ENCODE data around the gene CFDP1. TPM values are rescaled to one million over a fixed set of nuclear protein-coding genes. Genes with fewer than 3 reads are reported as not detected.

CFDP1 gene
- total RNA-seq, 4 donors from 2014 or later: 36.7 to 81.4 (median 48.2) TPM

- peaks cover 7% of the 10 kb centered on the region for H3K27me3 ChIP-seq
- TF ChIP-seq POLR2AphosphoS5 (IDR thresholded peaks at IDR 0.05) (no peak), CTCF (IDR thresholded peaks at IDR 0.05) (no peak), POLR2A (IDR thresholded peaks at IDR 0.05) (no peak), EP300 (IDR thresholded peaks at IDR 0.05) (no peak)
- no peak overlapping the region for H3K27ac ChIP-seq
- H3K9me3 ChIP-seq: no peaks in the 10 kb centered on the region
- H3K4me1 ChIP-seq: peaks cover 85% of the 10 kb centered on the region
- DNase-seq (ENCODE audit: low spot score in 2 of 2): no peak
- H3K4me3 ChIP-seq: no peak overlapping the region
- H3K36me3 ChIP-seq: no peaks in the 10 kb centered on the region
- WGBS: no CpG with 5 or more reads among the region's 5 CpGs
Observed at GRCh38 chr16:75262800-75263127, 170.5 kb downstream of the CFDP1 start.

GRCh38 chr16:75262104-75262799 is 171.1 kb downstream of the CFDP1 start:
- no peak overlapping the region for H3K27ac ChIP-seq

GRCh38 chr16:75261590-75262078 is 171.7 kb downstream of the CFDP1 start:
- peaks cover 7% of the 10 kb centered on the region for H3K27me3 ChIP-seq
- H3K4me3 ChIP-seq: no peak overlapping the region
- DNase-seq (ENCODE audit: low spot score in 2 of 2): no peak
- 75% methylated on average over 2 of the region's 3 CpGs for WGBS
- no peak overlapping the region for H3K27ac ChIP-seq
- no peaks in the 10 kb centered on the region for H3K9me3 ChIP-seq
- no peak for TF ChIP-seq POLR2AphosphoS5 (IDR thresholded peaks at IDR 0.05)
- TF ChIP-seq CTCF (IDR thresholded peaks at IDR 0.05): no peak
- no peak for TF ChIP-seq POLR2A (IDR thresholded peaks at IDR 0.05)
- TF ChIP-seq EP300 (IDR thresholded peaks at IDR 0.05): no peak
- H3K36me3 ChIP-seq: no peaks in the 10 kb centered on the region
- H3K4me1 ChIP-seq: peaks cover 85% of the 10 kb centered on the region

More at GRCh38 chr16:75262104-75262799, 171.1 kb downstream of the CFDP1 start:
- Histone ChIP-seq H3K9me3 (no peaks in the 10 kb centered on the region), H3K36me3 (no peaks in the 10 kb centered on the region), H3K4me3 (no peak overlapping the region), H3K27me3 (peaks cover 7% of the 10 kb centered on the region), H3K4me1 (peaks cover 85% of the 10 kb centered on the region)
- peak in 1 of 2 donors; percentile 68 for DNase-seq (ENCODE audit: low spot score in 2 of 2)
- no peak for TF ChIP-seq CTCF (IDR thresholded peaks at IDR 0.05)
- no peak for TF ChIP-seq POLR2A (IDR thresholded peaks at IDR 0.05)
- no peak for TF ChIP-seq POLR2AphosphoS5 (IDR thresholded peaks at IDR 0.05)
- no peak for TF ChIP-seq EP300 (IDR thresholded peaks at IDR 0.05)
- 86% methylated on average over 8 of the region's 14 CpGs for WGBS

- Histone ChIP-seq H3K27me3 (peaks cover 1% of the 10 kb centered on the region), H3K4me3 (no peak overlapping the region), H3K4me1 (peaks cover 85% of the 10 kb centered on the region), H3K36me3 (no peaks in the 10 kb centered on the region), H3K27ac (no peak overlapping the region), H3K9me3 (no peaks in the 10 kb centered on the region)
- DNase-seq (ENCODE audit: low spot score in 2 of 2): peak in 1 of 2 donors; percentile 55
- TF ChIP-seq EP300 (IDR thresholded peaks at IDR 0.05): no peak
- no peak for TF ChIP-seq POLR2AphosphoS5 (IDR thresholded peaks at IDR 0.05)
- TF ChIP-seq CTCF (IDR thresholded peaks at IDR 0.05): no peak
- TF ChIP-seq POLR2A (IDR thresholded peaks at IDR 0.05): no peak
- 82% methylated on average over 9 of the region's 10 CpGs for WGBS
Observed at GRCh38 chr16:75260851-75261589, 172.3 kb downstream of the CFDP1 start.

GRCh38 chr16:75258807-75259141 is 174.5 kb downstream of the CFDP1 start:
- Histone ChIP-seq H3K27me3 (no peaks in the 10 kb centered on the region), H3K27ac (no peak overlapping the region), H3K4me3 (no peak overlapping the region), H3K9me3 (no peaks in the 10 kb centered on the region), H3K36me3 (no peaks in the 10 kb centered on the region), H3K4me1 (peaks cover 85% of the 10 kb centered on the region)
- peak; percentile 50 to 65 for DNase-seq (ENCODE audit: low spot score in 2 of 2)
- TF ChIP-seq POLR2A (IDR thresholded peaks at IDR 0.05) (no peak), EP300 (IDR thresholded peaks at IDR 0.05) (no peak), POLR2AphosphoS5 (IDR thresholded peaks at IDR 0.05) (no peak), CTCF (IDR thresholded peaks at IDR 0.05) (no peak)
- WGBS: 63% methylated on average over 6 of the region's 6 CpGs

All from suprapubic skin (tissue), 4 donors.